Measurements from ENCODE around the gene NDUFB8. TPM values are rescaled to one million over a fixed set of nuclear protein-coding genes. Genes with fewer than 3 reads are reported as not detected.

The NDUFB8 gene
- total and polyA plus RNA-seq, 10 of the 15 experiments (the other 5 are each of a cell fraction or from before 2014, with no cell fraction given): 180 to 572 (median 382) TPM

GRCh38 chr10:100524638-100525037, 5.0 kb downstream of the NDUFB8 start:
- POLR2A ChIA-PET: no interaction called here

GRCh38 chr10:100524206-100524605, 5.5 kb downstream of the NDUFB8 start:
- POLR2A ChIA-PET: no interaction called here
- no peak for TF ChIP-seq PAX8 (IDR thresholded peaks at IDR 0.05)
- no peak for TF ChIP-seq PAX5 (IDR thresholded peaks at IDR 0.05; ENCODE audit: borderline replicate concordance, low read depth, low read length)
- TF ChIP-seq NR2C1 (IDR thresholded peaks at IDR 0.05): no peak
- no peak for TF ChIP-seq IRF3 (IDR thresholded peaks at IDR 0.05)
- TF ChIP-seq PRDM15 (CRISPR knock-in tag; IDR thresholded peaks at IDR 0.05): no peak
- no peak for TF ChIP-seq KAT2A (conservative IDR thresholded peaks at IDR 0.05; ENCODE audit: control insufficient read depth, low read depth, low read length)

More at GRCh38 chr10:100524638-100525037, 5.0 kb downstream of the NDUFB8 start:
- TF ChIP-seq PBX3 (IDR thresholded peaks at IDR 0.05; ENCODE audit: insufficient replicate concordance, low read depth, low read length) (no peak), BMI1 (IDR thresholded peaks at IDR 0.05; ENCODE audit: borderline replicate concordance) (no peak), POLR2AphosphoS5 (IDR thresholded peaks at IDR 0.05; ENCODE audit: low read length) (no peak), CBFB (IDR thresholded peaks at IDR 0.05; ENCODE audit: low read depth) (no peak)
- ChIA-PET RAD21 (ENCODE audit: unreplicated experiment) (no interaction called here), SMC1A (ENCODE audit: uncharacterized antibody, unreplicated experiment) (no interaction called here), CTCF (interaction anchor here (0.7 to 1.3 kb wide), 5 partner anchors 12 to 86 kb away, joined by 3 to 8 read pairs (median 3); no protein-coding TSS in a partner anchor)
- no peaks in the 10 kb centered on the region for H3K4me1 ChIP-seq (ENCODE audit: control insufficient read depth, insufficient read depth, low read length)
- H3K4me3 ChIP-seq: no peak overlapping the region
- no peaks in the 10 kb centered on the region for H3K9me3 ChIP-seq (replicated peaks; ENCODE audit: control insufficient read depth, insufficient read depth, low read length)
- in situ Hi-C loops (cut with MboI) (no loop called here), intact Hi-C loops (cut with micrococcal nuclease; ENCODE audit: unreplicated experiment) (no loop called here)
- H3K27me3 ChIP-seq (replicated peaks in 1 of 2; ENCODE audit: control insufficient read depth in 2 of 2, insufficient read depth in 2 of 2, low read length in 1 of 2): no peaks in the 10 kb centered on the region
- DNase-seq (ENCODE audit: low read depth, low spot score) (no peak), ATAC-seq (no peak), FAIRE-seq (no peak)
- H4K20me1 ChIP-seq (ENCODE audit: control insufficient read depth, insufficient read depth): no peaks in the 10 kb centered on the region
- peaks cover 9 to 28% of the 10 kb centered on the region in 2 experiments for H3K36me3 ChIP-seq (ENCODE audit: control insufficient read depth in 2 of 2, insufficient read depth in 2 of 2, low read length in 1 of 2)
- H3K79me2 ChIP-seq (ENCODE audit: control insufficient read depth, insufficient read depth, low read length): peaks cover 30% of the 10 kb centered on the region
- 74% methylated on average over 2 of the region's 2 CpGs for WGBS (ENCODE audit: insufficient coverage, insufficient replicate concordance, low lambda C conversion rate, missing lambda C conversion rate)
- H3K27ac ChIP-seq (ENCODE audit: control insufficient read depth, insufficient read depth): no peak overlapping the region
- BruUV-seq (replicated peaks): no TSS peak
- H2AFZ ChIP-seq (ENCODE audit: control insufficient read depth, low read depth, low read length): no peak overlapping the region
- no peak overlapping the region for H3K9ac ChIP-seq (ENCODE audit: control insufficient read depth, insufficient read depth, low read length)
- H3K4me2 ChIP-seq (ENCODE audit: control insufficient read depth, insufficient read depth): no peak overlapping the region

More at GRCh38 chr10:100524206-100524605, 5.5 kb downstream of the NDUFB8 start:
- WGBS (ENCODE audit: insufficient coverage, insufficient replicate concordance, low lambda C conversion rate, missing lambda C conversion rate): 81% methylated on average over 6 of the region's 6 CpGs
- intact Hi-C loops (cut with micrococcal nuclease; ENCODE audit: unreplicated experiment) (no loop called here), in situ Hi-C loops (cut with MboI) (no loop called here)
- no peak overlapping the region for H3K27ac ChIP-seq (ENCODE audit: control insufficient read depth, insufficient read depth)
- no peak overlapping the region for H3K9ac ChIP-seq (ENCODE audit: control insufficient read depth, insufficient read depth, low read length)
- ATAC-seq (no peak), FAIRE-seq (no peak), DNase-seq (ENCODE audit: low read depth, low spot score) (no peak)
- H3K27me3 ChIP-seq (replicated peaks in 1 of 2; ENCODE audit: control insufficient read depth in 2 of 2, insufficient read depth in 2 of 2, low read length in 1 of 2): no peaks in the 10 kb centered on the region
- H3K4me2 ChIP-seq (ENCODE audit: control insufficient read depth, insufficient read depth): no peak overlapping the region
- H3K4me1 ChIP-seq (ENCODE audit: control insufficient read depth, insufficient read depth, low read length): no peaks in the 10 kb centered on the region
- ChIA-PET RAD21 (ENCODE audit: unreplicated experiment) (no interaction called here), CTCF (interaction anchor here (0.8 to 1.1 kb wide), 2 partner anchors 16 to 33 kb away, joined by 3 to 8 read pairs; no protein-coding TSS in a partner anchor), SMC1A (ENCODE audit: uncharacterized antibody, unreplicated experiment) (no interaction called here)
- no TSS peak for BruUV-seq (replicated peaks)
- peaks cover 9 to 28% of the 10 kb centered on the region in 2 experiments for H3K36me3 ChIP-seq (ENCODE audit: control insufficient read depth in 2 of 2, insufficient read depth in 2 of 2, low read length in 1 of 2)
- peaks cover 26% of the 10 kb centered on the region for H3K79me2 ChIP-seq (ENCODE audit: control insufficient read depth, insufficient read depth, low read length)
- H3K4me3 ChIP-seq: no peak overlapping the region
- H4K20me1 ChIP-seq (ENCODE audit: control insufficient read depth, insufficient read depth): no peaks in the 10 kb centered on the region
- H3K9me3 ChIP-seq (replicated peaks; ENCODE audit: control insufficient read depth, insufficient read depth, low read length): no peaks in the 10 kb centered on the region
- no peak overlapping the region for H2AFZ ChIP-seq (ENCODE audit: control insufficient read depth, low read depth, low read length)

Data from GM12878 (cell line).